Right atrium auricular region (tissue), 2 donors: ENCODE results near the gene GATA5. TPM values are rescaled to one million over a fixed set of nuclear protein-coding genes. Genes with fewer than 3 reads are reported as not detected.

Experiments used
- DNase-seq: peaks from one replicate; pipeline ENCODE4 v3.0.0-alpha.2; 2019; ENCODE audit warnings: low spot score
- H3K27ac ChIP-seq, 2 donors: fragments of 200-600 bp; sonication (generic); 1 replicate in 1 of 2; 2 replicates in 1 of 2; pipeline ENCODE4 v1.5.1; 2016 to 2019
- H3K27me3 ChIP-seq, 2 donors: fragments of 200-600 bp; sonication (generic); one replicate each; pipeline versions ENCODE4 v1.5.1 to v1.6.0; 2017 to 2019
- H3K36me3 ChIP-seq: fragments of 200-600 bp; sonication (generic); one replicate; pipeline ENCODE4 v1.5.1; 2016
- H3K4me1 ChIP-seq, 2 donors: fragments of 200-600 bp; sonication (generic); one replicate each; pipeline versions ENCODE4 v1.5.1 to v1.6.0; 2017 to 2019
- H3K4me3 ChIP-seq, 2 donors: fragments of 200-600 bp; sonication (generic); 1 replicate in 1 of 2; 2 replicates in 1 of 2; pipeline ENCODE4 v1.5.1; 2017 to 2019; ENCODE audit warnings: mild to moderate bottlenecking in 1 of 2, moderate library complexity in 1 of 2
- H3K9me3 ChIP-seq, 2 donors: fragments of 200-600 bp; sonication (generic); one replicate each; pipeline ENCODE4 v1.5.1; 2019
- CTCF ChIP-seq, 2 donors: fragments of 200-600 bp; sonication (generic); IDR thresholded peaks; one replicate each; pipeline ENCODE4 v1.5.1; 2019; ENCODE audit warnings: antibody characterized with exemption in 2 of 2
- total RNA-seq, 2 donors: library from RNA; depleted of rRNA; stranded (reverse); fragments of >200 nt; gene quantifications; one replicate each; pipeline ENCODE4 v1.1.0, GENCODE V29; 2016

GATA5 gene
- total RNA-seq, 2 donors from 2014 or later = 6.9 to 9.6 TPM

GRCh38 chr20:62448788-62449187 is 27.0 kb downstream of the GATA5 start:
- H3K27me3 ChIP-seq = no peaks in the 10 kb centered on the region
- DNase-seq = no peak

GRCh38 chr20:62448038-62448437 is 27.8 kb downstream of the GATA5 start:
- H3K27me3 ChIP-seq = no peaks in the 10 kb centered on the region

More at GRCh38 chr20:62448788-62449187, 27.0 kb downstream of the GATA5 start:
- Histone ChIP-seq H3K36me3 (no peaks in the 10 kb centered on the region), H3K4me1 (no peaks in the 10 kb centered on the region), H3K9me3 (no peaks in the 10 kb centered on the region), H3K4me3 (no peak overlapping the region), H3K27ac (no peak overlapping the region)
- TF ChIP-seq CTCF (IDR thresholded peaks at IDR 0.05) = no peak

GRCh38 chr20:62446888-62447869 is 28.6 kb downstream of the GATA5 start:
- no peaks in the 10 kb centered on the region for H3K36me3 ChIP-seq
- H3K4me3 ChIP-seq = no peak overlapping the region
- no peak for DNase-seq
- no peak overlapping the region for H3K27ac ChIP-seq
- H3K4me1 ChIP-seq = no peaks in the 10 kb centered on the region
- H3K27me3 ChIP-seq = no peaks in the 10 kb centered on the region
- H3K9me3 ChIP-seq = no peaks in the 10 kb centered on the region
- no peak for TF ChIP-seq CTCF (IDR thresholded peaks at IDR 0.05)

More at GRCh38 chr20:62448038-62448437, 27.8 kb downstream of the GATA5 start:
- H3K36me3 ChIP-seq = no peaks in the 10 kb centered on the region
- H3K4me3 ChIP-seq = no peak overlapping the region
- no peak overlapping the region for H3K27ac ChIP-seq
- no peak for DNase-seq
- no peaks in the 10 kb centered on the region for H3K4me1 ChIP-seq
- H3K9me3 ChIP-seq = no peaks in the 10 kb centered on the region
- no peak for TF ChIP-seq CTCF (IDR thresholded peaks at IDR 0.05)

- no peaks in the 10 kb centered on the region for H3K27me3 ChIP-seq
- no peak for DNase-seq
- no peaks in the 10 kb centered on the region for H3K9me3 ChIP-seq
- no peak overlapping the region for H3K4me3 ChIP-seq
- no peaks in the 10 kb centered on the region for H3K4me1 ChIP-seq
- H3K36me3 ChIP-seq = no peaks in the 10 kb centered on the region
- no peak overlapping the region for H3K27ac ChIP-seq
- TF ChIP-seq CTCF (IDR thresholded peaks at IDR 0.05) = no peak
Measured at GRCh38 chr20:62446481-62446880, 29.3 kb downstream of the GATA5 start.

GRCh38 chr20:62445553-62446340 is 30.0 kb downstream of the GATA5 start:
- Histone ChIP-seq H3K27me3 (no peaks in the 10 kb centered on the region), H3K4me1 (no peaks in the 10 kb centered on the region), H3K4me3 (no peak overlapping the region), H3K27ac (no peak overlapping the region), H3K9me3 (no peaks in the 10 kb centered on the region), H3K36me3 (no peaks in the 10 kb centered on the region)
- no peak for TF ChIP-seq CTCF (IDR thresholded peaks at IDR 0.05)
- DNase-seq = no peak
